GM19455 (cell line): Measurements from ENCODE around the gene MRPL34.

Experiments
- ATAC-seq: cut with Tn5 transposase; IDR thresholded peaks from one replicate; pipeline ENCODE4 v1.9.1; 2021; ENCODE audit not compliant: unreplicated experiment

The MRPL34 gene

GRCh38 chr19:17309198-17309964 is 3.7 kb downstream of the MRPL34 start, which contains the start of gene DDA1:
DDA1 (plus strand) TSS chr19:17309563; CDS start chr19:17309655, 92 bp downstream.
- no peak for ATAC-seq

GRCh38 chr19:17309965-17310461 is 4.3 kb downstream of the MRPL34 start:
- ATAC-seq = no peak

- ATAC-seq = no peak
Measured at GRCh38 chr19:17311455-17312188, 6.0 kb downstream of the MRPL34 start.

GRCh38 chr19:17312189-17313113 is 6.8 kb downstream of the MRPL34 start:
- ATAC-seq = no peak

- no peak for ATAC-seq
Measured at GRCh38 chr19:17314007-17314593, 8.4 kb downstream of the MRPL34 start.

- no peak for ATAC-seq
Measured at GRCh38 chr19:17318966-17319365, 13.3 kb downstream of the MRPL34 start.

GRCh38 chr19:17319473-17320238 is 14.0 kb downstream of the MRPL34 start:
- ATAC-seq = no peak

- no peak for ATAC-seq
Measured at GRCh38 chr19:17320435-17320834, 14.8 kb downstream of the MRPL34 start.

GRCh38 chr19:17321655-17322489 is 16.2 kb downstream of the MRPL34 start:
- ATAC-seq = no peak

GRCh38 chr19:17322854-17323253 is 17.2 kb downstream of the MRPL34 start:
- ATAC-seq = no peak

GRCh38 chr19:17323300-17323963 is 17.8 kb downstream of the MRPL34 start:
- ATAC-seq = no peak

GRCh38 chr19:17323964-17324332 is 18.3 kb downstream of the MRPL34 start:
- no peak for ATAC-seq

- no peak for ATAC-seq
Measured at GRCh38 chr19:17324357-17325114, 18.9 kb downstream of the MRPL34 start.

- no peak for ATAC-seq
Measured at GRCh38 chr19:17325133-17325532, 19.5 kb downstream of the MRPL34 start.

GRCh38 chr19:17325881-17326594 is 20.4 kb downstream of the MRPL34 start:
- ATAC-seq = no peak

GRCh38 chr19:17326595-17326966 is 20.9 kb downstream of the MRPL34 start:
- ATAC-seq = no peak

- ATAC-seq = no peak
Measured at GRCh38 chr19:17327068-17327653, 21.5 kb downstream of the MRPL34 start.
